ENCODE data around the gene NDUFA3.
"Not testable (repeated sequence)": the region's sequence is repeated elsewhere in the genome, so short reads cannot be mapped to it uniquely, and the experiment has no call there.

DNA sequence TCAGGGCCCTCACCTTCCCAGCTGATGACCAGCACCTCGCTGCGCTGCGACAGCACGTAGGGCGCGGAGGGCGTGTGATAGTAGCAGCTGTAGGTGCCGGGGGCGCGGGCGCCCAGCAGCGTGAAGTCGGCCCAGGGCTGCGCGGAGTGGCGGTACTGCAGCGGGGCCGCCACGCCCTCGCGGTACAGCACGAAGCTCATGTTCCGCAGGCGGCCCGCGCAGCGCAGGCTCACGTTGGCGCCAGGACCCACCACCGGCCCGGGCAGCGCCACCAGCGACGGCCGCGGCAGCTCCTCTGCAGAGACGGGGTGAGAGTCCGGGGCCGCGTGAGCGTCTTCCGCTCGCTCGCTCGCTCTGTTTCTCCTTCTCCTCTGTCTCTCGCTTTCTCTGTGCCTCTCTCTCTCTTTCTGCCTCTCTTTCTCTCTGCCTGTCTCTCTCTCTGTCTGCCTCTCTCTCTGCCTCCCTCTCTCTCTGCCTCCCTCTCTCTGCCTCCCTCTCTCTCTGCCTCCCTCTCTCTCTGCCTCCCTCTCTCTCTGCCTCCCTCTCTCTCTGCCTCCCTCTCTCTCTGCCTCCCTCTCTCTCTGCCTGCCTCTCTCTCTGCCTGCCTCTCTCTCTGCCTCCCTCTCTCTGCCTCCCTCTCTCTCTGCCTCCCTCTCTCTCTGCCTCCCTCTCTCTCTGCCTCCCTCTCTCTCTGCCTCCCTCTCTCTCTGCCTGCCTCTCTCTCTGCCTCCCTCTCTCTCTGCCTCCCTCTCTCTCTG, 6.6 kb upstream of the NDUFA3 start:
- not testable (repeated sequence) for TF ChIP-seq CTCF (IDR thresholded peaks at IDR 0.05); EZH2 (IDR thresholded peaks at IDR 0.05; ENCODE audit: borderline replicate concordance, insufficient read depth, low read depth, low read length, poor library complexity, severe bottlenecking)
